ENCODE data around the gene PCDH9.

DNA sequence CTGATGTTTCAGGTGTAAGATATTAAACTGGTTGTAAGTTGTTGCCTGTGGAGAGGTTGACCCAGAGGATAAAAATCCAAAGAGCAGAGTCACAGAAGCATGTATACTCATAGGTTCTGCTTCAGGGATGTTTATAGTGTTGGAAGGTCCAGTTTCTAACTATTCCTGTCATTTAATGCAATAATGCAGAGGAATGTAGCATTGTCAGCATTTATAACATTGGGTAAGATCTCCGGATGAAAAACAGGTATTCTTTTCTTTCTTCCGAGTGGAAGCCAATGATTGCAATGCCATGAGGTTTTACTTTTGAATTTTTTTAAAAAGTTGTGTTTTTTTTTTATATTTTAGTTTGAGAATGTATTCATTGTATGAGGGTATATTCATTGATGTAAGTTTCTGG lies 771.0 kb downstream of the PCDH9 start:
- TF ChIP-seq, protein P1, sequence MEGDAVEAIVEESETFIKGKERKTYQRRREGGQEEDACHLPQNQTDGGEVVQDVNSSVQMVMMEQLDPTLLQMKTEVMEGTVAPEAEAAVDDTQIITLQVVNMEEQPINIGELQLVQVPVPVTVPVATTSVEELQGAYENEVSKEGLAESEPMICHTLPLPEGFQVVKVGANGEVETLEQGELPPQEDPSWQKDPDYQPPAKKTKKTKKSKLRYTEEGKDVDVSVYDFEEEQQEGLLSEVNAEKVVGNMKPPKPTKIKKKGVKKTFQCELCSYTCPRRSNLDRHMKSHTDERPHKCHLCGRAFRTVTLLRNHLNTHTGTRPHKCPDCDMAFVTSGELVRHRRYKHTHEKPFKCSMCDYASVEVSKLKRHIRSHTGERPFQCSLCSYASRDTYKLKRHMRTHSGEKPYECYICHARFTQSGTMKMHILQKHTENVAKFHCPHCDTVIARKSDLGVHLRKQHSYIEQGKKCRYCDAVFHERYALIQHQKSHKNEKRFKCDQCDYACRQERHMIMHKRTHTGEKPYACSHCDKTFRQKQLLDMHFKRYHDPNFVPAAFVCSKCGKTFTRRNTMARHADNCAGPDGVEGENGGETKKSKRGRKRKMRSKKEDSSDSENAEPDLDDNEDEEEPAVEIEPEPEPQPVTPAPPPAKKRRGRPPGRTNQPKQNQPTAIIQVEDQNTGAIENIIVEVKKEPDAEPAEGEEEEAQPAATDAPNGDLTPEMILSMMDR (IDR thresholded peaks at IDR 0.05; ENCODE audit: low read depth, low read length) = no peak
- no peak for TF ChIP-seq EZH2phosphoT487 (IDR thresholded peaks at IDR 0.05; ENCODE audit: low read depth)

Data from OCI-LY3 (cell line).